HG02885 (cell line): Measurements from ENCODE around the gene ERGIC3.

Experiments used
- ATAC-seq: cut with Tn5 transposase; IDR thresholded peaks from one replicate; pipeline ENCODE4 v1.9.1; 2021; ENCODE audit warnings: mild to moderate bottlenecking; ENCODE audit not compliant: unreplicated experiment, poor library complexity

The ERGIC3 gene

DNA sequence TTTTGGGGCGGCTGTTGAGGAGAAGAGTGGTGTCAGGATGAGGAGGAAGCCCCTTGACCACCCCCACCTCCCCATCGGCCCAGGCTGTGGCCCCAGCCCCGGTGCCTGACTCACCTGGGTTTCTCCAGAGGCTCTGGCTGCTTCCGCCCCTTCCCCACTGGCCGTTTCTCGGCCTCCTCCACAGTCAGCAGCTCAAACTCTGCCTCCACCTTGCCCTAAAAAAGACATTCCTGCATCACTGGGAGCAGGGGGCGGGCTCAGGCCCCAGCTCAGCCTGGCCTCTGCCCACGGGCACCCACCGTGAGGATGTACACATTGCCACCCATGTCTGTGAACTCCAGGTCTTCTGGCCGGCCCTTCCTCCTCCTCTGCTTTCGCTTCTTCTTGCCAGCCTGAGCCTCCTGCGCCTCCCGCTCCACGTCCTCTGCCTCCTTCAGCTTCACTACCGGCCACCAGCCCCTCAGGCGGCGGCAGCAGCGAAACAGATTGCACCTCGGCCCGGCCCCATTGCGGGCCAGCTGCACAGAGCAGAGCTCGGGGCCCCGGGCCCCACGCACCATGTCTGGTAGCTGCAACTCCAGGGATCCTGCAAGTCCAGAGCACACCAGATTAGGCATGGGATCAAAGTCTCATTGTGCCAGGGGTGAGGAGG, 17.3 kb downstream of the ERGIC3 start:
- ATAC-seq: no peak

- ATAC-seq: no peak
Measured at GRCh38 chr20:35560105-35560511, 18.2 kb downstream of the ERGIC3 start.

DNA sequence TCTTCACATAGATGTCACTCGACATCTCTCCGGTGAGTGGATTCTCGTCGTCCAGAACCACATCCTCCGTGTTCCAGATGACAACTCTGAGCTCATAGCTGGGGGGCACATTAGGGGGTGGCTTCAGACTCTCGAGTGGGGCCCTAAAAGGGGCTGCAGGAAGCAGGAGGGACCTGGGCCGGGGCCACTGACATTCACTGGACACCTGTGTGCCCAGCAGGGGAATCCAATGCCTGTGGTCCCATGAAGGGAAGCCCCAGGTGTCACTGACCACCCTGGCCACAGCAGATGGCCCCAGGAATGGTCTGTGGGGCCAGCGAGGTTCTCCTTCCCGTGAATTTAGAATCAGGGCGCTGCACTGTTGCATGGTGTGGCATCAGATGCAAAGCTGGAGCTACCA, 18.7 kb downstream of the ERGIC3 start:
- no peak for ATAC-seq

DNA sequence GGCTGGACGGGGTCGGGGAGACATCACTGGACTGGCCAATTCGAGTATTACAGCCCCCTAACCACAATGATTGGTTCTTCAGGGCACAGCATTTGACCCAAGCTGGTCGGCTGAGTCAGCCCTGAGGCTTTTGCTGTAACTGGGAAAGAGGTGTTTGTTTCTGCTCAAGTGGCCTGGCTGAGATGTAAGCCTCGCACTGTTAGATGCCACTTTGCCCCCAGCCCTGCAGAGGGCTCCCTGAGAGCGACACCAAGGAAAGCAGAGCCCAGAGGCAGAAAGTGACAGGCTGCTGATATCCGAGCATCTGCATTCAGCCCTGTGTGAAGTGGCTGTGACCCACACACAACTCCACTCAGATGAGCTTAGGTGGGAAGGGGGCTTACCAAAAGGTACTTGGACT, 19.4 kb downstream of the ERGIC3 start:
- ATAC-seq: no peak

GRCh38 chr20:35561671-35562070, 19.8 kb downstream of the ERGIC3 start:
- no peak for ATAC-seq

GRCh38 chr20:35562541-35563110, 20.7 kb downstream of the ERGIC3 start:
- ATAC-seq: no peak

DNA sequence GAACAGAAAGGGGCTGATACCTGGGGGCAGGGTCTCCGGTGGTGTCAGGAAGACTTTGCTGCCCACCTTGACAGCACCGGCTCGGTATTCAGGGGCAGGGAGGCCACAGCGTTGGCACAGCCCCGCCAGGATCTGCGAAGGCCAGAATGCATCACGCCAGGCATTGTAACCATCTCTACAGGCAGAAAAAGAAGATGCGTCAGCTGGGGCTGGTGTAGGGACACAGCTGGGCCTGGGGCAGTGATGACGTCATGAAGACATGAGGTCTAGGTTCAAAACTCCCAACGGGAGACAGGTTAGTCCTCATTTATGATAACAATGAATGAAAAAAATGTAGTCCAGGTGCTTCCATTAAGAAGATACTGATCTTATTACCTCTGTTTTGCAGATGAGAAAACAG, 22.0 kb downstream of the ERGIC3 start:
- ATAC-seq: no peak

GRCh38 chr20:35564905-35565304, 23.0 kb downstream of the ERGIC3 start:
- ATAC-seq: no peak

DNA sequence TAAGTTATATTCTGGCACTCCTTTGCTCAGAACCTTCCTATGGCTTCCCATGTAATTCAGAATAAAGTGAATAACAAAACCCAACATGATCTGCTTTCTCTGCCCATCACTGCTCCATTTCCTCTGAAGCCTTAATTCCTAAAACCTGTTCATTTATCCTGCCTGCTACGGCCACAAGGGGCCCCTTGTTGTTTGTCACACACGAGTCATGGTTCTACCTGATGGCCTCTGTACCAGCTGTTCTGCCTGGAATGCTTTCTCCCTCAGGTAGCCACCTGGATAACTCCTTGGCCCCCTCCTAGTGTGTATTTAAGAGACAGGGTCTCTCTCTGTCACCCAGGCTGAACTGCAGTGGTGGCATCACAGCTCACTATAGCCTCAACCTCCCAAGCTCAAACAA, 26.8 kb downstream of the ERGIC3 start:
- ATAC-seq: no peak

GRCh38 chr20:35571555-35571954, 29.7 kb downstream of the ERGIC3 start:
- no peak for ATAC-seq

DNA sequence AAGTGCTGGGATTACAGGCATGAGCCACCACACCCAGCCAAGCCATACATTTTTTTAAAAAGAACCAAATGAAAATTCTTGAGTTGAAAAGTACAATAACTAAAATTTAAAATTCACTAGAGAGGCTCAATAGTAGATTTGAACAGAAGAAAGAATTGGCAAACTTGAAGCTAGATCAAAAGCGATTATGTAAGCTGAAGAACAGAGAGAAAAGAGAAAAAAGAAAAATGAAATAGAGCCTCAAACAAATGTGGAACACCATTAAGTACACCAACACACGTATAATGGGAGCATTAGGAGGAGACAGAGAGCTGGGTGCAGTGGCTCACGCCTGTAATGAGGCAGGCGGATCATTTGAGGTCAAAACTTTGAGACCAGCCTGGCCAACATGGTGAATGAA, 31.0 kb downstream of the ERGIC3 start:
- ATAC-seq: no peak

DNA sequence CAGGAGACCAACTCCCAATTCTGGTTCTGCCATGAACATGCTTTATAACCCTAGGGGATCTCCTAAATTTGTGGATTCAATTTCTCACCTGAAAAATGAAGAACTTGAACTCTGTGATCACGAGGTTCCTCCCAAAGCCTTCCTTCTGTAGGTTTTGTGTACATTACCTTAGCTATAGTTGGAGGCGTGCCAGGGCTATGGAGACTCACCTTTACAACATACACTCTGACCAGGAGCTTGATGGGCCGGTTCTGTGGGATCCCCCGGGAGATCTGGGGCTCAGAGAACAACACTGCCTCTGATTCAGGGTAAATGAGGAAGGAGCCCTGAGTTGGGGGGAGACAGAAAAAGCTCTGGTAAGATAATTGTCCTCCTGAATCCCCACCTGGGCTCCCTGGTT, 34.1 kb downstream of the ERGIC3 start:
- no peak for ATAC-seq

DNA sequence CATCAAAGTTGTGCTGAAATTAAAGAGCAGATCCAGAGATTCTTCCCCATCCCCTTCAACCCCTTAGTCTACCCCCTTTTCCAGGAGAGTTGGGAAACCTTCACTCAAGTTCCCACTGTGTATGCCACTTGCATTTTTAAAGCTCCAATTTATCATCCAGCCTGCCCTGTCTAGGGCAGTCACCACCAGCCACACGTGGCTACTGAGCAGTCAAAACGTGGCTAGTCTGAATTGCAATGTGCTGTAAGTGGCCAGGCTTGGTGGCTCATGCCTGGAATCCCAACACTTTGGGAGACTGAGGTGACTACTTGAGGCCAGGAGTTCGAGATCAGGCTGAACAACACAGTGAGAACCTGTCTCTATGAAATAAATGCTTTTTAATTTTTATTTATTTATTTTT, 34.9 kb downstream of the ERGIC3 start:
- ATAC-seq: no peak

DNA sequence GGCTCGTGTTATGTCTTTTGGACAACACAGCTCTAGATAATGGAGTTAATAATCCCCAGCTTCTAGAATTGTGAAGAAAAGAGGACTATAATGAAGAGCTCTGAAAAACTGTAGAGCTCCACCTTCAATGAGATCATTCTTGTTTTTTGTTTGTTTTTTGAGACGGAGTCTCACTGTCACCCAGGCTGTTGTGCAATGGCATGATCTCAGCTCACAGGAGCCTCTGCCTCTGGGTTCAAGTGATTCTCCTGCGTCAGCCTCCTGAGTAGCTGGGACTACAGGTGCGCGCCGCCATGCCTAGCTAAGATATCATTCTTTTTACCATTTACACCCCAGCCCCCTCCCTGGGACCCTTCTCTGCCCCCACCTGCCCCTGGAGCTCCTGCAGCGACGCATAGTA, 36.6 kb downstream of the ERGIC3 start:
- no peak for ATAC-seq

DNA sequence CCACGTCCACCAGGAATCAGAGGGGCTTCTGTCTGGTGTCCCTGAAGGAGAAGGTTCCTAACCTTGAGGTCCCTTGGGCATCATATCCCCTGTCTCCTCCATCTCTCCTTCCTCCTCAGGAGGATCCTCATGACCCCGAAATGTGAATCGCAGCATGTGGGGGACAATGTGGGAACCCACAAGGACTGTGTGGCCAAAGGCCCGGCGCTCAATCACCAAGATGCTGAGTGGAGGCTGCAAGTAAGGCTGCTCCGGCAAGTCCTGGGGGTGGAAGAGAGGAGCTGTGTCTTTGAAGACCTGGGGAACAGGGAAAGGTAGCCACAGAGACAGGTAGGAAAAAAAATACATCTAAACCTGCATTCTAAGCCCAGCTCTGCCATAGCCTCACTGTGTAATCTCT, 37.3 kb downstream of the ERGIC3 start:
- no peak for ATAC-seq

DNA sequence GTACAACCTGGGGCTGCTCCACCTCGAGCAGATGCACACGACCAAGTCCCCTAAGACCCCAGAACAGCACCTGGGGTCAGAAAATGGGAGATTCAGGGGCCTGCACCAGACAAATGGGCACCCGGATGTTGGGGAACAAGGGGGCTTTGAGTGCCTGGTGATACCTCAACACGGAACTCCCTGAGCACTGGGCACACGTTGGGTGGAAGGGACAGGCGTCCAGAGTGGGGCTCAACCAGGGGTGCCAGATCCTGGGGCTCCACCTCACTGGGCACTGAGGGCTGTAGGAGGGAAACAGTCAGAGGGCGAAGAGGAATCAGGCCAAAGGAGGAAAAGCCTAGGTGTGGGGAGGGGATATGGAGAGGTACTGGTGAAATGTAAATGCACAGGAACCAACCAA, 40.3 kb downstream of the ERGIC3 start:
- ATAC-seq: no peak

DNA sequence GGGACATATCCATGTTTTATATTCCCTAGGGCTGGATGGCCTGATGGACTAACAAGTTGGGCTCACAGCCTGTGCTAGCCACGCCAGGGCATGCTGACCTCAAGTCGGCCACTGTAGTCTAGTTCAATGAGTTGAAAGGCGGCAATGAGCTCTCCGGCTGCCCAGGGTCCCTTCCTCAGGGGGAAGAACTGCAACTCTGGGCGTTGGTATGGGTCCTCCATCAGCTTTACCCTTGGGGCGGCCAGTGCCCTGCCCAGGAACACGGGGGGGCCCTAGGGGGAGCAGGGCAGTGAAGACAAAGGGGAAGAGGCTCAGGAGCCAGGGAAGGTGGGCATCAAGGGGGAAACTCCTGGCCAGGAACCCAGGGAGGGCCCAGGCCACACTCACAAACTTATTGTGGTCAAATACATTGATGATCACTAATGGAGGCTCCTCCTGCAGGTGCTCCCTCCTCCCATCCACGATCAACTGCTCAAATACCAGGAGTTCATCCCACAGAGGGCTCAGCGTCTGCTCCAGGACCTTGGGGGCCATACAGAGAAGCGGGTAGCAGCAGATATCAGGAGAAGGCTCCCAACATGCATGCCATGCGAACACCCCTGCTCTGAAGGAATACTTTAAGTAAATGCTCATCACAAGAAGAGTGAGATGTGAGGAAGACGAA, 41.0 kb downstream of the ERGIC3 start:
- no peak for ATAC-seq

DNA sequence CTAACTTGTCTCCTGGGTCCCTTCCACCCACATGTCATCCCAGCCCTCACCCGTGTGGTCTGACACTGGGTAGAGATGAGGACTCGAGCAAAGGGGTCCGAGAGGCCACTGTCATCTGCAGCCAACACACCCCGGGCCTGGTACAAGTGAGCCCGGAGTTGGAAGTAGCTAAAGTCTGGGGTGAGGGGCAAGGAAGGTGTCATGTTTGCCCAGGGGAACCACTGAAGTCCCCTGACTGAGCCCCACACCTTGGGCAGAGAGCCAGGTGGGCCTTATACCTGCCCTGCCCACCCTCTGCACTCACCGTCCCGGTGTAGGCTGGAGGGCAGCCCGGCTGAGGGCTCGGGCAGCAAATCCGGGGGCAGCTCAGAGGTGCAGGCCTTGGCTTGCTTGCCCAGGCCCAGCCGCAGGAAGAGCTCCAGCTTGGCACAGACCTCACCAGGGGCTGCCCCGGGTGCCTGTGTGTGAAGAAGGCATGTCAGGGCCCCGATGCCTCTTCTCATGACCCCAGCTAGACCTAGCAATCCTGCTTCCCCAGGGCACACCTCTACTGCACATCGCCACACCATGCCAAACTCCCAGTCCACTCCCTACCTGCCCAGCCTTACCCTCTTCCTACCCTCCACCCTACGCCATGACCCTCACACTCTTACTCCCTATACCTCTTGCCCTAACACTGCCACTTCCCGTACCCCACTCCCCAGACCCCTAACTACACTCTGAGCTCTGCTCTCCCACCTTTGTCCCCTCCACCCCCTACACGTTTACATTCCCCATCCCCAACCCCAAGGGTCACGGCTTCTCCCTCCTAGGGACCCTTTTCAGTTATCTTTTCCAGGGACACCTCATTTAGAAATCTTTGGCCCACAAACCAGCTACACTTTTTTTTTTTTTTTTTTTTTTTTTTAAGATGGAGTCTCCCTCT, 42.0 kb downstream of the ERGIC3 start:
- ATAC-seq: no peak

GRCh38 chr20:35586751-35587425, 45.0 kb downstream of the ERGIC3 start:
- no peak for ATAC-seq

DNA sequence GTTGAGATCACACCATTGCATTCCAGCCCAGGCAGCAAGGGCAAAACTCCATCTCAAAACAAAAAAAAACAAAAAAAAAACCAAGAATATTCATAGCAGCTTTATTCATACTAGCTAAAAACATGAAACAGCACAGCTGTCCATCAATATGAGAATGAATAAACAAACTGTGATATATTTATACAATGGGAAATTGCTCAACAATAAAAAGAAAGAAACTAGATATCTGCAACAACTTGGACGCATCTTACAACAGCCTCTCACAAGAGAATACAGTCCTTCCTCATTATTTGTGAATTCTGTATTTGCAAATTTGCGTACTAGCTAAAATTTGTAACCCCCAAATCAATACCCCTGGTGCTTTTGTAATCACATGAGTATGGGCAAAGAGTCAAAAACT, 45.6 kb downstream of the ERGIC3 start:
- no peak for ATAC-seq
